ENCODE data around the gene STIM2.

The STIM2 gene

DNA sequence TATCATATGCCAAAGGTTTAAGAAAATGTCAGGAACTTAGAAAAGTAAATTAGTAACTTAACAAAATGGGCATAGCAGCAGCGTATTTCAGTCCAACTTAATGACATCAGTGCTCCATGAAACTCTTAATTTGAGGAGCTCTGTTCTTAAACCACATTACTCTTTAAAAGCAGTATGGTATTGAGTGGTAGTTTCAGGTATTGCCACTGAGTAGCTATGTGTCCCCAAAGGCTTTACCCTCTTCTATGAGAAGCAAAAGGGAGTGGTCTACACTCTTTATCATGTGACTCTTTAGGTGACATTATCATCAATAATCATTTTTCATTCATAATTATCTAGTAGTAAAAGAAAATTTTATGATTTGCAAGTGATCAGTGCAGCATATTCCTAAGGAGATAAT, 158.3 kb downstream of the STIM2 start:
- TF ChIP-seq ZBTB7A (IDR thresholded peaks at IDR 0.05; ENCODE audit: low read depth): no peak
- TF ChIP-seq, protein P1, sequence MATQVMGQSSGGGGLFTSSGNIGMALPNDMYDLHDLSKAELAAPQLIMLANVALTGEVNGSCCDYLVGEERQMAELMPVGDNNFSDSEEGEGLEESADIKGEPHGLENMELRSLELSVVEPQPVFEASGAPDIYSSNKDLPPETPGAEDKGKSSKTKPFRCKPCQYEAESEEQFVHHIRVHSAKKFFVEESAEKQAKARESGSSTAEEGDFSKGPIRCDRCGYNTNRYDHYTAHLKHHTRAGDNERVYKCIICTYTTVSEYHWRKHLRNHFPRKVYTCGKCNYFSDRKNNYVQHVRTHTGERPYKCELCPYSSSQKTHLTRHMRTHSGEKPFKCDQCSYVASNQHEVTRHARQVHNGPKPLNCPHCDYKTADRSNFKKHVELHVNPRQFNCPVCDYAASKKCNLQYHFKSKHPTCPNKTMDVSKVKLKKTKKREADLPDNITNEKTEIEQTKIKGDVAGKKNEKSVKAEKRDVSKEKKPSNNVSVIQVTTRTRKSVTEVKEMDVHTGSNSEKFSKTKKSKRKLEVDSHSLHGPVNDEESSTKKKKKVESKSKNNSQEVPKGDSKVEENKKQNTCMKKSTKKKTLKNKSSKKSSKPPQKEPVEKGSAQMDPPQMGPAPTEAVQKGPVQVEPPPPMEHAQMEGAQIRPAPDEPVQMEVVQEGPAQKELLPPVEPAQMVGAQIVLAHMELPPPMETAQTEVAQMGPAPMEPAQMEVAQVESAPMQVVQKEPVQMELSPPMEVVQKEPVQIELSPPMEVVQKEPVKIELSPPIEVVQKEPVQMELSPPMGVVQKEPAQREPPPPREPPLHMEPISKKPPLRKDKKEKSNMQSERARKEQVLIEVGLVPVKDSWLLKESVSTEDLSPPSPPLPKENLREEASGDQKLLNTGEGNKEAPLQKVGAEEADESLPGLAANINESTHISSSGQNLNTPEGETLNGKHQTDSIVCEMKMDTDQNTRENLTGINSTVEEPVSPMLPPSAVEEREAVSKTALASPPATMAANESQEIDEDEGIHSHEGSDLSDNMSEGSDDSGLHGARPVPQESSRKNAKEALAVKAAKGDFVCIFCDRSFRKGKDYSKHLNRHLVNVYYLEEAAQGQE (IDR thresholded peaks at IDR 0.05; ENCODE audit: low read depth): no peak
- TF ChIP-seq RAD21 (IDR thresholded peaks at IDR 0.05; ENCODE audit: low read depth): no peak
- TF ChIP-seq, protein P2, sequence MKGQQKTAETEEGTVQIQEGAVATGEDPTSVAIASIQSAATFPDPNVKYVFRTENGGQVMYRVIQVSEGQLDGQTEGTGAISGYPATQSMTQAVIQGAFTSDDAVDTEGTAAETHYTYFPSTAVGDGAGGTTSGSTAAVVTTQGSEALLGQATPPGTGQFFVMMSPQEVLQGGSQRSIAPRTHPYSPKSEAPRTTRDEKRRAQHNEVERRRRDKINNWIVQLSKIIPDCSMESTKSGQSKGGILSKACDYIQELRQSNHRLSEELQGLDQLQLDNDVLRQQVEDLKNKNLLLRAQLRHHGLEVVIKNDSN (IDR thresholded peaks at IDR 0.05): no peak
- TF ChIP-seq EP300 (IDR thresholded peaks at IDR 0.05; ENCODE audit: borderline replicate concordance): no peak
- no peak for TF ChIP-seq TAF1 (IDR thresholded peaks at IDR 0.05; ENCODE audit: low read depth)
- TF ChIP-seq EGR1 (IDR thresholded peaks at IDR 0.05): no peak
- TF ChIP-seq TCF12 (IDR thresholded peaks at IDR 0.05; ENCODE audit: low read depth): no peak
- no peak for TF ChIP-seq NFIC (IDR thresholded peaks at IDR 0.05)
- no peak for TF ChIP-seq FOXM1 (IDR thresholded peaks at IDR 0.05; ENCODE audit: borderline replicate concordance, low read depth)
- TF ChIP-seq, protein P3, sequence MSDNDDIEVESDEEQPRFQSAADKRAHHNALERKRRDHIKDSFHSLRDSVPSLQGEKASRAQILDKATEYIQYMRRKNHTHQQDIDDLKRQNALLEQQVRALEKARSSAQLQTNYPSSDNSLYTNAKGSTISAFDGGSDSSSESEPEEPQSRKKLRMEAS (IDR thresholded peaks at IDR 0.05): no peak
- no peak for TF ChIP-seq TEAD4 (IDR thresholded peaks at IDR 0.05)
- TF ChIP-seq YY1 (IDR thresholded peaks at IDR 0.05; ENCODE audit: low read depth): no peak
- TF ChIP-seq CREB1 (IDR thresholded peaks at IDR 0.05; ENCODE audit: low read depth): no peak
- no peak for TF ChIP-seq CEBPB (IDR thresholded peaks at IDR 0.05)

GRCh38 chr4:27019766-27020165, 159.1 kb downstream of the STIM2 start:
- TF ChIP-seq EP300 (IDR thresholded peaks at IDR 0.05; ENCODE audit: borderline replicate concordance) (no peak), TAF1 (IDR thresholded peaks at IDR 0.05; ENCODE audit: low read depth) (no peak), TEAD4 (IDR thresholded peaks at IDR 0.05) (no peak), ZBTB7A (IDR thresholded peaks at IDR 0.05; ENCODE audit: low read depth) (no peak), RAD21 (IDR thresholded peaks at IDR 0.05; ENCODE audit: low read depth) (no peak), EGR1 (IDR thresholded peaks at IDR 0.05) (no peak), NFIC (IDR thresholded peaks at IDR 0.05) (no peak), CEBPB (IDR thresholded peaks at IDR 0.05) (no peak), CREB1 (IDR thresholded peaks at IDR 0.05; ENCODE audit: low read depth) (no peak), FOXM1 (IDR thresholded peaks at IDR 0.05; ENCODE audit: borderline replicate concordance, low read depth) (no peak), YY1 (IDR thresholded peaks at IDR 0.05; ENCODE audit: low read depth) (no peak), TCF12 (IDR thresholded peaks at IDR 0.05; ENCODE audit: low read depth) (no peak)
- TF ChIP-seq, protein P2 (IDR thresholded peaks at IDR 0.05): no peak
- TF ChIP-seq, protein P1 (IDR thresholded peaks at IDR 0.05; ENCODE audit: low read depth): no peak
- TF ChIP-seq, protein P3 (IDR thresholded peaks at IDR 0.05): no peak

DNA sequence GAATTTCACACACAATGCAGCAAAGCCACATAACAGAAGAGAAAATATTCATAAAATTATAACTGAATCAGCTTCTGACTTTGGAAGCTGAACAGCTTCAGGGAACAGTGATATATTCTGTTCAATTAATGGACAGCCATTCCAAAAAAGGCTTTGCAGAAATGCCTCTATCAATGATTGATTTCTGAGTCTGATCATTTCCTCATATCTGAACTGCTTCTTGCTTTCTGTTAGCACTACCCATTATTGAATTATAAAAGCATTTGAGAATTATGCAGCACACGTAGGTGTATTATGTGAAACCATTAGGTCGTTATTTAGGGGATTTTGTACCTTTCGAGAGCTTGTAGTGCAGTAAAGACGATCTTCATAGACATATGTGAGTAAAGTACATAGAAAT, 159.6 kb downstream of the STIM2 start:
- TF ChIP-seq CEBPB (IDR thresholded peaks at IDR 0.05): no peak
- no peak for TF ChIP-seq NFIC (IDR thresholded peaks at IDR 0.05)
- TF ChIP-seq EP300 (IDR thresholded peaks at IDR 0.05; ENCODE audit: borderline replicate concordance): no peak
- no peak for TF ChIP-seq TEAD4 (IDR thresholded peaks at IDR 0.05)
- TF ChIP-seq RAD21 (IDR thresholded peaks at IDR 0.05; ENCODE audit: low read depth): no peak
- no peak for TF ChIP-seq FOXM1 (IDR thresholded peaks at IDR 0.05; ENCODE audit: borderline replicate concordance, low read depth)
- TF ChIP-seq, protein P1 (IDR thresholded peaks at IDR 0.05; ENCODE audit: low read depth): no peak

GRCh38 chr4:27020603-27021002, 160.0 kb downstream of the STIM2 start:
- TF ChIP-seq RAD21 (IDR thresholded peaks at IDR 0.05; ENCODE audit: low read depth) (no peak), YY1 (IDR thresholded peaks at IDR 0.05; ENCODE audit: low read depth) (no peak), CREB1 (IDR thresholded peaks at IDR 0.05; ENCODE audit: low read depth) (no peak), CEBPB (IDR thresholded peaks at IDR 0.05) (no peak), EP300 (IDR thresholded peaks at IDR 0.05; ENCODE audit: borderline replicate concordance) (no peak), NFIC (IDR thresholded peaks at IDR 0.05) (no peak), FOXM1 (IDR thresholded peaks at IDR 0.05; ENCODE audit: borderline replicate concordance, low read depth) (no peak), ZBTB7A (IDR thresholded peaks at IDR 0.05; ENCODE audit: low read depth) (no peak)
- TF ChIP-seq, protein P2 (IDR thresholded peaks at IDR 0.05): no peak
- TF ChIP-seq, protein P1 (IDR thresholded peaks at IDR 0.05; ENCODE audit: low read depth): no peak
